HG03159 (cell line): ENCODE measurements around the gene DCLRE1C.
"Not testable (repeated sequence)": the region's sequence is repeated elsewhere in the genome, so short reads cannot be mapped to it uniquely, and the experiment has no call there.

ENCODE experiments used
- ATAC-seq: cut with Tn5 transposase; IDR thresholded peaks from one replicate; pipeline ENCODE4 v1.9.1; 2021; ENCODE audit warnings: mild to moderate bottlenecking, moderate library complexity; ENCODE audit not compliant: unreplicated experiment

The DCLRE1C gene

DNA sequence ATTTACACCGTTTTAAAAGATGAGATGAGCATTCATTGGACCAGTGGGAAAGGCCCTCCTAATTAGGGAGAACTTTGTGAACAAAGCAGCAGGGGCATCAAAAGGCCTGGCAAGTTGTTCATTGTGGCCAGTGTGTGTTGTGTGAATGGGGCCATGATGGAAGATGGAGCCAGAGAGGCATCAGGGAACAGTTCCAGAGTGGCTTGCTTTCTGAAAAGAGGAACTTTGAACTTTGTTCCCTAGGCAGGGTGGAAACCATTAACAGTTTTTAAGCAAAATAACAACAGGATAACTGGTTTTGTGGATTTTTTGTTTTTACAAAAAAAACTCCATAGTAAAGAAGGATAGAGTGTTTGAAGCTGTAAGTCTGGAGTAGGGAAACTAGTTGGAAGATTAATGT lies 62.7 kb downstream of the DCLRE1C start:
- no peak for ATAC-seq

DNA sequence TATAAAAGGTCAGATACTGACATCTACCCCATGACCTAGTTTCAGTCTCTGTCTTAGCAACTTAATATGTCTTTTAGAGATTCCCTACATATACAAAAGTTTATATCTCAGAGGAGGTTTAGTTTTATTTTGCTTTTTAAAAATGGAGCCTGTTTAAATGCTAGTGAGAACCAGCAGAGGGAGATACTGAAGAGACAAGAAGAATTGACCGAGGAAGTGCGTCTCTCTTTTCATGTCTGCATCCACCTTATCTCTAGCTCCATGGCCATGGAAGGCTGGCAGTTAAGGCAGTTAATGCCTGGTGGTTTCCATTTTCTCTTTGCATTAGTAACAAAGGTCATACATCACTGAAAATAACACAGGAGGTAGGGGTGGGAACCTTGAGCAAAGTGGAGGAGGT lies 64.6 kb downstream of the DCLRE1C start:
- ATAC-seq: no peak

DNA sequence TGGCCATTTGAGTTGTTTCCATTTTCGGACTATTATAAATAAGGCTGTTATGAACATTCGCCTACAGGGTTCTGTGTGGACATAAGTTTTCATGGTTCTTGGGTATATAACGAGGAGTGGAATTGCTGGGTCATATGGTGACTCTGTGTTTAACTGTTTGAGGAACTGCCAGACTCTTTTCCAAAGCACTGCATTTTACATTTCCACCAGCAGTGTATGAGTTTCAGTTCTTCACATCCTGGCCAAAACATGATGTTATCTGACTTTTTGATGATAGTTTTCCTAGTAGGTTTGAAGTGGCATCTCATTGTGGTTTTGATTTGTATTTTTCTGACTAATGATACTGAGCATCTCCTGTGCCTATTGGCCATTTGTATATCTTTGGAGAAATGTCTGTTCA lies 69.8 kb downstream of the DCLRE1C start:
- no peak for ATAC-seq

DNA sequence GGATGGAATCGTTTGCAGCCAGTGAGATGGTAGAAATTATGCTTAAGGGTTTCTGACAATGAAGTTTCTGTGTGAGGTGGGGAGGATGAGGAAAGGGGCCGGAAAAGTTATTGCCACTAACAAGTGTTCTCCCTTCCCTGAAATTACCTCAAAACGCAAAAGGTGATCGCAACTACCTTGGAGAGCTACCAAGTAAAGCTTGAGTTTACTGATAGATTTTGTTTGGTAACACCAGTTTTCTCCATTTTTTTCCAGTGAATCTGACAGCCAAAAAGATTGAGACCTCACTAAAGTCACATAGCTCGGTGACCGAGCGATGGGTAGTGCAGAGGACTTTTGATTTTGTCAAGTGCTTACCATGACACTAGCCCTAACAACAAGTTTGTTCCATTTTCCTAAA lies 73.7 kb downstream of the DCLRE1C start:
- ATAC-seq: no peak

DNA sequence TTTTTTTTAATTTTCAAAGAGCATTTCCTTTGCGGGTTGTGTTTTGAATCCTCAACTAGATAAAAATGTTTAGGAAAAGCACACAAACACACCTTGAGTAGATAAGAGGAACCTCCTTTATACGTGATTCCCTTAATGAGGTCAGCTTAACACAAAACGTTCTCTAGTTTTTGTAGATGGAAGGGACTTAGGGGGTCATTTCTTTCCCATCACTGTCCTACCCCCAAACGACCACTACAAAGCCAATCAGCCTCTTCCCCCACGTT lies 74.0 kb downstream of the DCLRE1C start:
- no peak for ATAC-seq

DNA sequence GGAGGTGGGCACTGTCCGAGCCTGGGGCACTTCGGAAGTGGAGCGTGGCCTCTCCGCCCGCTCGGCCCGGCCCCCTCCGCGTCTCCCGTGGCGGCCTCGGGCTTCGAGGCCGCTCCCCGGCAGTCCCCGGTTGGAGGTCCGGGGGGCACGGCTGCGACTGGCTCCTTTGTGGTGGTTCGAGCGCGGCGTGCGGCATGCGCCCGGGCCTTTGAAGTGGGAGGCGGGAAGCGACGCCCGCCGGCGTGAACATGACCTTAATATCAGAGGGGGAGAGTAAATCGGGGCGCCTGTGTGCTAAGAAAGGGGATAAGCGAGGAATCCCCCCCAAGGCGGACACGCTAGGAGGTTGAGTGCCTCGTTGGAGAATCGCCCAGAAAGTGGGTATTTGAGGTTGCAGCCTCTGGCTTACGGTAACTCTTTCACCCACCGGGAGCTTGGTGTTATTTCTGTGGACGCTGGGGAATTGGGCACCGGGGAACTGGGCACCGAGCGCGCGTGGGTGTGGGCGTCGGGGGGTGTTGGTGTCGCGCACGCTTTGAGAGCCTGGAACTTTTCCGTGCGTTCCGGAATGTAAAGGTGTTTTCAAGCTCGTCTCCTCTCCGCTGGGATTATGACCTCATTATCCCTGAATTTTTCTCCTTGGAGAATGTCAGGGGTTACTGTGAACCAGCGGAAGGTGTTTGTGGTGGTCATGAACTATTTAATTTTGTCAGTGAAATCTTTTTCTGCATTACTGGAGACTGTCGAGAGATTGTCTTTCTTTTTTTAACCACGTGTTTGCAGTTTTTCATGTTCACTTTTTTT lies 74.6 kb downstream of the DCLRE1C start:
- ATAC-seq: peak; percentile 26

DNA sequence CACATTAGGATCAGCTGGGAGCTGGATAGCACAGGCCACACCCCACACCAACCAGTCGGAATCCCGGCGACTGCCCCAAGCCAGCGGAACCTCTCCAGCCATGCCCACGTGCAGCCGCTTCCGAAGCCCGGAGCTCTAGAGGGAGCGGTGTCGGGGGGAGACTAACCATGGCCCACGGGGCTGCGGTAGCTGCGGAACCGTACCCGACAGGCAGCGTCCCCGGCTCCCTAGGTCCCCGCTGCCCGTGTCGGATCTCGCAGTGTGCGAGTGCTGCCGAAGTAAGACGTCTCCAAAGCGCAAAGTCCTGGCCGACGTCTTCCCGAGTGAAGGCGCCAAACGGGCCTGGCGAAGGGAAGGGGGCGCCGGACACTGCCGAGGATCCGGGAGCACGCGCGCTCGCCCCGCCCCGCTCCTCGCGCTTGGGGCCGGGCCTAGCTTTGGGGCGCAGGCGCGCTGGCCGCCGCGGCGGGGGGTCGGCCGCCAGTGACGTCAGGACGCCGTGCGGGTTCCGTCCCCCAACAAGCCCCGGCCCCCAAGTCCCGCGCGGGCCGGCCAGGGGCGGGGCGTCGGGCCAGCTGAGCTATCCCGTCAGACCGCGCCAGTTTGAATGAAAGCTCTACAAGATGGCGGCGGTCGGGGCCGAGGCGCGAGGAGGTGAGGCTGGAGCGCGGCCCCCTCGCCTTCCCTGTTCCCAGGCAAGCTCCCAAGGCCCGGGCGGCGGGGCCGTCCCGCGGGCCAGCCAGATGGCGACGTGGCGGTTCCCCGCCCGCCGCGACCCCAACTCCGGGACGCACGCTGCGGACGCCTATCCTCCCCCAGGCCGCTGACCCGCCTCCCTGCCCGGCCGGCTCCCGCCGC lies 75.4 kb downstream of the DCLRE1C start, which contains the start of gene SUV39H2:
Gene SUV39H2 (plus strand): TSS at position 601 of the 858 bp plus-strand sequence. CDS start 23 bp downstream, at position 624.
- peak; percentile 89 for ATAC-seq

DNA sequence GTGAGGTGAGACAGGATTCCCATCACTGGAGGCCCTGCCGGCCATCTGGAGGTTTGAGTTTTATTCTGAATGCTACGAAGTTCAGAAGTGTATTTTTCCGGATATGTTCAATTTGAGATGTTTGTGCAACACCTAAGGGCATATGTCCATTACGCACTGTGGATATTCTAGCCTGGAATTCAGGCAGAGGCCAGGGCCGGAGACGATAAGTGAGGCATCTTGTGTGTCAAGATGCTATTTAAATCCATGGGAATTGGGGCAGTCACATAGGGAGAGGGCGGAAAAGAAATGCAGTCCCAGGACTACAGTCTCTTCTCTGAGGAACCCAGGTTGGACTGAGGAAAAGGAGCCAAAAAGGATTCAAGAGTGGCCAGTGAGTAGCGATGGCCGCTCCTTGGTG lies 77.1 kb downstream of the DCLRE1C start:
- ATAC-seq: no peak

DNA sequence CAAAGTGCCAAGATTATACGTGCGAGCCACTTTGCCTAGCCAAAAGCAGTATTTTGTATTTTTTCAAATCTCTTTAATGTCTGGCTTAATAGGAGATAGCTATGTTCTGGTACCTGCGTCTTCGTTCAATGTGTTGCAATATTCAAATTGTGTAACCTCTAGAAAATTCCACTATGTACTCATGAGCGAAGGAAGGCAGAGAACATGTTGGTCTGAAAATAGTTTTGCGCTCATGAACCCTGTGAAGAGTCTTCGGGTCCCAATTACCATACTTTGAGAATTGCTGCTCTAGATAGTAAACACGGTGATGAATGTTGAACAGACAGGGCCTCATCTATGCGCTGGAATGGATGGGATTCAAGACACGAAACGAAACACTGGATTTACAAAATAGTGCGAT lies 78.0 kb downstream of the DCLRE1C start:
- ATAC-seq: no peak

DNA sequence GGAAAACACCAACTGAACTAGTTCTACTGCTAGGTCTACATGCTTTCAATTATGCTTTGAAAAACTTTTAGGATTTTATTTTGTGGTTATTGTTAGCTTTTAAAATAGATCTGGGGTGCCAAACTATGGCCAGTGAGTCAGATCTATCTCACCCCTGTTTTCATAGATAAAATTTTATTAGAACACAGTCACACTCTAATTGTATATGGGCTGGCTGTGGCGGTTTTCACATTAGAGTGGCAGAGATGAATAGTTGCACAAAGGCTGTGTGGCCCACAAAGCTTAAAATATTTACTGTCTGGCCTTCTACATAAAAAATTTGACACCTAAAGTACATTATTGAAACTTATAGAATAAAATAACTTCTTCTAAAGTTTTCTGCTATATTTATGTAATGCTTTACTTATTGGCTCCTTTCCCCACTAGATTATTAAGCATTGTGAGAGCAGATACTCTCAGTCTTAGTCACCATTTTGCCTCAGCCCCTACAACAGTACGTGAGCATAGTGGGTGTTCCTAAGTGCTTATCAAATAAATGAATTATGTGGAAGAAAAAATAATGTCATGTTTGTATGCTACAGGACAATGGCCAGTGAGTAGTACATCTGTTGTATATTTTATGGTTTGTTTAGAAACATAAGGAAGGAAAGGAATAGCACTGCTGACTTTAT lies 80.7 kb downstream of the DCLRE1C start:
- peak; percentile 57 for ATAC-seq

DNA sequence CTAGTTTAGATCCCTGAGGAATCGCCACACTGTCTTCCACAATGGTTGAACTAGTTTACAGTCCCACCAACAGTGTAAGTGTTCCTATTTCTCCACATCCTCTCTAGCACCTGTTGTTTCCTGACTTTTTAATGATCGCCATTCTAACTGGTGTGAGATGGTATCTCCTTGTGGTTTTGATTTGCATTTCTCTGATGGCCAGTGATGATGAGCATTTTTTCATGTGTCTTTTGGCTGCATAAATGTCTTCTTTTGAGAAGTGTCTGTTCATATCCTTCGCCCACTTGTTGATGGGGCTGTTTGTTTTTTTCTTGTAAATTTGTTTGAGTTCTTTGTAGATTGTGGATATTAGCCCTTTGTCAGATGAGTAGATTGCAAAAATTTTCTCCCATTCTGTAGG lies 89.0 kb downstream of the DCLRE1C start:
- ATAC-seq: not testable (repeated sequence)

DNA sequence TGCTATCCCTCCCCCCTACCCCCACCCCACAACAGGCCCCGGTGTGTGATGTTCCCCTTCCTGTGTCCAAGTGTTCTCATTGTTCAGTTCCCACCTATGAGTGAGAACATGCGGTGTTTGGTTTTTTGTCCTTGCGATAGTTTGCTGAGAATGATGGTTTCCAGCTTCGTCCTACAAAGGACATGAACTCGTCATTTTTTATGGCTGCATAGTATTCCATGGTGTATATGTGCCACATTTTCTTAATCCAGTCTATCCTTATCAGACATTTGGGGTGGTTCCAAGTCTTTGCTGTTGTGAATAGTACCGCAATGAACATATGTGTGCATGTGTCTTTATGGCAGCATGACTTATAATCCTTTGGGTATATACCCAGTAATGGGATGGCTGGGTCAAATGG lies 89.4 kb downstream of the DCLRE1C start:
- ATAC-seq: not testable (repeated sequence)

DNA sequence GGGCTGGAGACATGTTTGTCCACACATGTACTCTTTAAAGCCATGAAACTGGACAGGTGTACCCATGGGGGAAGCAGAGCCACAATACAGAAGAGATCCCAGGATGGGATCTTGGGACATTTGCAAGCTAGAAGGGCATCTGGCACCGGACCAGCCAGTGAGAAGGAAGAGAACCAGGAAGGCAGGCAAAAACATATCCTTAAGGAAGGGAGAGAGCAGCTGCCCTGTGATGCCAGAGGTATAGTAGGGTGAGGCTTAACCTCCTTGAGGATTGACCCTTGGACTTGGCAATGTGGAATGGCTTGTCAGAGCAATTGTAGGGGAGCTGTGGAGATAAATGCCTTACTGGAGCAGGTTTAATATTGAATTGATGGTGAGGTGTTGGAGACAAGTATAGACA lies 93.1 kb downstream of the DCLRE1C start:
- no peak for ATAC-seq

DNA sequence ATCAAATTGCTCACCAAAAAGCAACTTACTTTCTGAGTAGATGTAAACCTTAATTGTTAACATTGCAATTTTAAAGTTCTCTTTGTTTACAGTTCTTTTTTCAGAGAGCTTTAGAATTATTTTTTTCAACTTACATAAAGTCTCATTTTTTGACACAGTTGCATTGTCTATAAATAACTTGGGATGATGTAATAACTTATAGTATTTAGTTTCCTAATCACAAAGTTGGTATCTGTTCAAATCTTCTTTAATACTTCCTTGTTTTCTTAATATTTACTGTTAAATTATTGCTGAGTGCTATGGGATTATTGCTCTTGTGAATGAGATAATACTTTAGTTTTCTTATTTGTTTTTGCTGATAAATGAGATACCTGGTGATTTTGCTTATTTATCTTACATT lies 94.1 kb downstream of the DCLRE1C start:
- ATAC-seq: no peak

DNA sequence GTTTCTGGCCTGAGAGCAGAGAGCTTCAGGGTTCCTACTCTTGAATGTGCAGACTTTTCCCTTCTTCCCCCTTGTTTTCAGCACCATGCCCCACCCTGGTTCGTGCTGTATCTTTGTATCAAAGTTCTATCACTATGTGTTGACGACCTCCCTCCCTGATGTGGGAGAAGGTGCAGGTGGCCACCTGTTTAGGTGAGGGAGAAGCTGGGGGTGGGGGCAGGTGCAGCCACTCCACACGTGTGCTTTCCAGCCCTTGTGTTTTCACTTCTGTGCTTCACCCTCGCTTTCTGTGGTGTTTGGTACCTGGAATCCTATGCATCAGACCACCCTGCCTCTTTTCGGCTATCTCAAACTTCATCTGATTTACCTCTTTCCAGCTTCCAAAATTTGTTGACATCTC lies 94.9 kb downstream of the DCLRE1C start:
- no peak for ATAC-seq

DNA sequence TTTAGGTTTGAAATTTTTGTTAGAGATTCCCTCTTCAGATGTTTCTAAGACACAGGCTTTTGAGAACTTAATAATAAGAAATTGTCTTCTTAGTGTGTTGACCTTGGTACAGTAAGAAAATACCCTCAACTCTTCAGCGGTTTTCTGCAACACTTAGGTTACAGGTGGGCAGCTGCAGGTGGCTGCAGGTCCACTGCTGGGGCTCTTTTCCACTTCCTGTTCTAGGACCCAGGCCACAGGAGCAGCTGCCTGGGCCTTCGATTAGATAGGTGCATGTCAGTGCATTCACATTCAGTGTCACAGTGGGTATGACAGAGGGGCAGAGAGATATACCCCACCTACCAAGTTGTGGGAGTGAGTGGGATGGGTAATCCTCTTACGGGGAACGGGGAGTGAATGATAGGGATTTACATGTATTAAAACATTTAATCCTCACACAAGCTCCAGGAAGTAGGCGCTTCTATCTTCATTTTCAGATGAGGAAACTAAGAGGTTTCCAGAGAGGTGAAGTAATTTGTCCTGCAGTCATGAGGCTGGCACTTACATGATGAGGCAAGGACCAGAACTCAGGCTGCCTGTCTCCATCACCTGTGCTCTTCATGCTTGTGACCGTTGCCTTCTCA lies 95.4 kb downstream of the DCLRE1C start:
- no peak for ATAC-seq

DNA sequence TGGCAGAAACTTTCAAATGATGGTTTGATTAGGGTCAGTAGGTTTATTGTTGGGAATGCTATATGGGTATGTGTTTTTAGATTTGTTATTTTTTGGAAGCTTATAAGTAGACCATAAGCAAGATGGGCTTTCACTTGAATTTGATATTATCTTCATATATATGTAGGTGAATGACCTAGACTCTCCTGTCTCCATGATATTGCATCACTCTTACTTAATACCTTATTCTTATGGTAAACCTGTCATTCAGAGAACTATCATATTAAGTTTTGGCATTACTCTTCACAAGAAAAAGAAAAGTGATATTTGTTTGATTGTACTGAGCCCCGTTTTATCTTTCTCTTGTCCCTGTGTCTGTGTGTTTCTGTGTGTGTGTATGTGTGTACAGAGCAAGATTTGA lies 98.4 kb downstream of the DCLRE1C start:
- no peak for ATAC-seq

DNA sequence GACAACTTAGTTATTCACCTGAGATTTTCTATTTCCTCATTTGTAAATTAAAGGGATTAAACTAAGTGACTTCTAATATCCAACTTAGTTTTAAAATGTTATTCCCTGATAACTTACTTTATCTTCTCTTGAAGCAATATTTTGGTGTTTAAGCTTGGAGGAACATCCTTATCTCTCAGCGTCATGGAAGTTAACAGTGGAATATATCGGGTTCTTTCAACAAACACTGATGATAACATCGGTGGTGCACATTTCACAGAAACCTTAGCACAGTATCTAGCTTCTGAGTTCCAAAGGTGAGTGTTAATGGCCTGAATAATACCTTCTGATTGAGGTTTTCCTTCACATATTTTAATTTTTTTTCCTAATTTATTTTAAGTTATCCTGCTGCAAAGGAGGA lies 101.7 kb downstream of the DCLRE1C start:
- ATAC-seq: no peak
